Endodermal cell (in vitro differentiated cells): ENCODE data around the gene ZNF629. TPM values are rescaled to one million over a fixed set of nuclear protein-coding genes. Genes with fewer than 3 reads are reported as not detected.

Experiments used
- DNase-seq: peaks from one replicate; pipeline ENCODE4 v3.0.0-alpha.2; 2017
- H3K27ac ChIP-seq: 2 replicates; pipeline ENCODE4 v1.5.1; 2013; ENCODE audit warnings: mild to moderate bottlenecking, low read depth, low read length, moderate library complexity
- H3K27me3 ChIP-seq: 2 replicates; pipeline ENCODE4 v1.6.1; 2013; ENCODE audit warnings: mild to moderate bottlenecking, low read length, moderate library complexity; ENCODE audit not compliant: insufficient read depth, control insufficient read depth, poor library complexity, severe bottlenecking
- H3K36me3 ChIP-seq: 2 replicates; pipeline ENCODE4 v1.7.0; 2013; ENCODE audit warnings: mild to moderate bottlenecking, low read length, moderate library complexity; ENCODE audit not compliant: control insufficient read depth, insufficient read depth
- H3K4me1 ChIP-seq: one replicate; pipeline ENCODE4 v1.7.0; 2013; ENCODE audit warnings: low read length; ENCODE audit not compliant: control insufficient read depth, insufficient read depth
- H3K4me3 ChIP-seq: 2 replicates; pipeline ENCODE4 v1.5.1; 2013; ENCODE audit warnings: mild to moderate bottlenecking, low read length, moderate library complexity
- H3K9ac ChIP-seq: 2 replicates; pipeline ENCODE4 v1.6.1; 2013; ENCODE audit warnings: mild to moderate bottlenecking, low read length, moderate library complexity; ENCODE audit not compliant: poor library complexity, severe bottlenecking; ENCODE audit errors: extremely low read depth
- H3K9me3 ChIP-seq: 2 replicates; pipeline ENCODE4 v1.6.1; 2013; ENCODE audit warnings: mild to moderate bottlenecking, low read length, moderate library complexity; ENCODE audit not compliant: control insufficient read depth
- H3K27ac Mint-ChIP-seq: 2 replicates; pipeline ENCODE4 v1.8.0; 2020; ENCODE audit warnings: mixed read lengths
- H3K27me3 Mint-ChIP-seq: 2 replicates; pipeline ENCODE4 v1.8.0; 2021; ENCODE audit warnings: mild to moderate bottlenecking, mixed read lengths; ENCODE audit not compliant: insufficient read depth
- H3K36me3 Mint-ChIP-seq: 2 replicates; pipeline ENCODE4 v1.8.0; 2020; ENCODE audit warnings: low read depth, mixed read lengths
- H3K4me1 Mint-ChIP-seq: 2 replicates; pipeline ENCODE4 v1.8.0; 2020; ENCODE audit warnings: mixed read lengths
- H3K4me3 Mint-ChIP-seq: 2 replicates; pipeline ENCODE4 v1.8.0; 2020; ENCODE audit warnings: mild to moderate bottlenecking, moderate library complexity, mixed read lengths
- H3K9me3 Mint-ChIP-seq: 2 replicates; pipeline ENCODE4 v1.8.0; 2020; ENCODE audit warnings: mild to moderate bottlenecking, mixed read lengths
- WGBS, 2 experiments: methylation state at CpG; one replicate each; pipeline versions ENCODE4 v1.1.5 to v1.1.7; 2013; ENCODE audit warnings: missing lambda C conversion rate in 2 of 2, mixed read lengths in 1 of 2; ENCODE audit not compliant: insufficient coverage in 1 of 2, insufficient read length in 1 of 2; 5-methylcytosine and 5-hydroxymethylcytosine counted together
- total RNA-seq, 2 donors: library from RNA; stranded (reverse); fragmentation: NEBNext Ultra II Directional in 1 of 2; extraction: Animal tissue kit (Norgen Biotek cat#: 25700) in 1 of 2; gene quantifications; 2 replicates in 1 of 2; 3 replicates in 1 of 2; pipeline ENCODE4 v1.2.1, GENCODE V29; 2021
- TF ChIP-seq, protein P1 (sequence below): fragments of 200-600 bp; sonication (generic); conservative IDR thresholded peaks from 2 replicates; pipeline ENCODE4 v1.5.0; 2021; ENCODE audit warnings: antibody characterized with exemption, mild to moderate bottlenecking

The ZNF629 gene
- total RNA-seq, 2 donors from 2014 or later: 31.8 to 33.3 TPM

- no peak for DNase-seq
- TF ChIP-seq, protein P1, sequence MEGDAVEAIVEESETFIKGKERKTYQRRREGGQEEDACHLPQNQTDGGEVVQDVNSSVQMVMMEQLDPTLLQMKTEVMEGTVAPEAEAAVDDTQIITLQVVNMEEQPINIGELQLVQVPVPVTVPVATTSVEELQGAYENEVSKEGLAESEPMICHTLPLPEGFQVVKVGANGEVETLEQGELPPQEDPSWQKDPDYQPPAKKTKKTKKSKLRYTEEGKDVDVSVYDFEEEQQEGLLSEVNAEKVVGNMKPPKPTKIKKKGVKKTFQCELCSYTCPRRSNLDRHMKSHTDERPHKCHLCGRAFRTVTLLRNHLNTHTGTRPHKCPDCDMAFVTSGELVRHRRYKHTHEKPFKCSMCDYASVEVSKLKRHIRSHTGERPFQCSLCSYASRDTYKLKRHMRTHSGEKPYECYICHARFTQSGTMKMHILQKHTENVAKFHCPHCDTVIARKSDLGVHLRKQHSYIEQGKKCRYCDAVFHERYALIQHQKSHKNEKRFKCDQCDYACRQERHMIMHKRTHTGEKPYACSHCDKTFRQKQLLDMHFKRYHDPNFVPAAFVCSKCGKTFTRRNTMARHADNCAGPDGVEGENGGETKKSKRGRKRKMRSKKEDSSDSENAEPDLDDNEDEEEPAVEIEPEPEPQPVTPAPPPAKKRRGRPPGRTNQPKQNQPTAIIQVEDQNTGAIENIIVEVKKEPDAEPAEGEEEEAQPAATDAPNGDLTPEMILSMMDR: no peak
- H3K27ac Mint-ChIP-seq: no peak overlapping the region
- H3K36me3 Mint-ChIP-seq: peaks cover 72% of the 10 kb centered on the region
- no peak overlapping the region for H3K9ac ChIP-seq
- no peak overlapping the region for H3K27ac ChIP-seq
- WGBS, 2 experiments: 89 to 97% methylated on average over 1 to 2 of the region's 3 CpGs
- H3K4me3 Mint-ChIP-seq: no peak overlapping the region
- no peaks in the 10 kb centered on the region for H3K9me3 Mint-ChIP-seq
- H3K9me3 ChIP-seq: no peaks in the 10 kb centered on the region
- no peaks in the 10 kb centered on the region for H3K27me3 ChIP-seq
- no peak overlapping the region for H3K4me3 ChIP-seq
- H3K4me1 ChIP-seq: no peaks in the 10 kb centered on the region
- no peaks in the 10 kb centered on the region for H3K27me3 Mint-ChIP-seq
- no peaks in the 10 kb centered on the region for H3K4me1 Mint-ChIP-seq
- H3K36me3 ChIP-seq: peaks cover 84% of the 10 kb centered on the region
These were observed 55.6 kb downstream of the ZNF629 start for GRCh38 chr16:30731411-30731810.

DNA sequence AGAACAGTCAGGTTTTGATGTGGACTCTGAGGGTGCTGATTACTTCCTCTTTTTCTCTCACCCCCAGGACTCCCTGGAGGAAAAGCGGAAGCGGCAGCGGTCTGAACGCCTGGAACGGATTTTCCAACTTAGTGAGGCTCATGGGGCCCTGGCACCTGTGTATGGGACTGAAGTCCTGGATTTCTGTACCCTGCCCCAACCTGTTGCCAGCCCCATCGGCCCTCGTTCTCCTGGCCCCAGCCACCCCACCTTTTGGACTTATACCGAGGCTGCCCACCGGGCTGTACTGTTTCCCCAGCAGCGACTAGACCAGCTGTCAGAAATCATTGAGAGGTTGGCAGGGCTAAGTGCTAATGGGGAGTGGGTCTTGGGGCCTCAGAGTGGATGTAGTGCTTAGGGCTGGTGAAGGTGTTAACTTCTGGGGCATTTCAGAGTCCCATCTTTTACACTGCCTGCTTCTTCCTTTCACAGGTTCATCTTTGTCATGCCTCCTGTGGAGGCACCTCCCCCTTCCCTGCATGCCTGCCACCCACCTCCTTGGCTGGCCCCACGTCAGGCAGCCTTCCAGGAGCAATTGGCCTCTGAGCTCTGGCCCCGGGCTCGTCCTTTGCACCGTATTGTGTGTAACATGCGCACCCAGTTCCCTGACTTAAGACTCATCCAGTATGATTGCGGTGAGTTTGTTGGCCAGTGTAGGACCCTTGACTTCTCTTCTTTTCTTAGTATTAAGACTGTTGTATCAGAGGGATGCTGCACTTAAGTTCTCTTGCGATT is 57.9 kb downstream of the ZNF629 start:
- Histone ChIP-seq H3K4me3 (no peak overlapping the region), H3K36me3 (peaks cover 91% of the 10 kb centered on the region), H3K4me1 (no peaks in the 10 kb centered on the region), H3K9ac (no peak overlapping the region), H3K27ac (no peak overlapping the region), H3K27me3 (no peaks in the 10 kb centered on the region), H3K9me3 (no peaks in the 10 kb centered on the region)
- H3K36me3 Mint-ChIP-seq: peaks cover 75% of the 10 kb centered on the region
- no peak for DNase-seq
- no peaks in the 10 kb centered on the region for H3K4me1 Mint-ChIP-seq
- no peaks in the 10 kb centered on the region for H3K27me3 Mint-ChIP-seq
- TF ChIP-seq, protein P1: no peak
- no peak overlapping the region for H3K27ac Mint-ChIP-seq
- H3K4me3 Mint-ChIP-seq: no peak overlapping the region
- WGBS, 2 experiments: 94 to 95% methylated on average over 7 to 17 of the region's 17 CpGs
- no peaks in the 10 kb centered on the region for H3K9me3 Mint-ChIP-seq

Other genes with a start within 250 kb of the ZNF629 start
- 10 to 100 TPM; 19.0 TPM for gene ZNF764, start 228.8 kb downstream of the ZNF629 start, total RNA-seq
- gene ZNF688, start 215.5 kb downstream of the ZNF629 start, total RNA-seq: 1 to 10 TPM; 6.4 to 7.5 TPM
- gene ZNF785, start 201.5 kb downstream of the ZNF629 start, total RNA-seq: 10 to 100 TPM; 22.5 to 24.0 TPM
- 10 to 100 TPM; 13.0 to 15.8 TPM for gene ZNF689, start 176.8 kb downstream of the ZNF629 start, total RNA-seq
- gene PRR14, start 136.2 kb downstream of the ZNF629 start, total RNA-seq: 10 to 100 TPM; 21.2 to 35.4 TPM
- 10 to 100 TPM; 50.2 to 53.1 TPM for gene FBRS, start 128.8 kb downstream of the ZNF629 start, total RNA-seq
- gene SRCAP, start 88.0 kb downstream of the ZNF629 start, total RNA-seq: 10 to 100 TPM; 57.7 to 66.9 TPM
- 10 to 100 TPM; 49.8 to 54.8 TPM for gene PHKG2, start 38.8 kb downstream of the ZNF629 start, total RNA-seq
- 10 to 100 TPM in 1 of 2 donors, 1 to 10 TPM in 1; 6.9 to 12.6 TPM for gene CFAP119, start 25.1 kb downstream of the ZNF629 start, total RNA-seq
- gene RNF40, start 24.9 kb downstream of the ZNF629 start, total RNA-seq: 10 to 100 TPM; 88.4 to 95.8 TPM
- 10 to 100 TPM; 64.7 to 67.6 TPM for gene BCL7C, start 106.9 kb upstream of the ZNF629 start, total RNA-seq
- 1 to 10 TPM; 3.1 to 3.3 TPM for gene CTF1, start 109.4 kb upstream of the ZNF629 start, total RNA-seq
- gene FBXL19, start 136.4 kb upstream of the ZNF629 start, total RNA-seq: 10 to 100 TPM; 74.0 to 84.3 TPM
- 10 to 100 TPM; 16.9 to 17.7 TPM for gene ORAI3, start 161.9 kb upstream of the ZNF629 start, total RNA-seq
- 10 to 100 TPM; 23.8 to 25.0 TPM for gene SETD1A, start 170.5 kb upstream of the ZNF629 start, total RNA-seq
- gene HSD3B7, start 198.0 kb upstream of the ZNF629 start, total RNA-seq: 1 to 10 TPM; 4.1 to 4.8 TPM
- 1 to 10 TPM; 3.2 to 7.0 TPM for gene STX1B, start 223.4 kb upstream of the ZNF629 start, total RNA-seq
- gene STX4, start 246.4 kb upstream of the ZNF629 start, total RNA-seq: 10 to 100 TPM; 34.4 to 37.6 TPM